T-helper 1 cell treated with Interleukin-12 subunit alpha and Interleukin-12 subunit beta and Interleukin-4 antibody, amounts not matched to agents 30 ng/mL and 1 ng/mL, for 36 hours (primary cell): ENCODE measurements around the gene ANKRD50. TPM values are rescaled to one million over a fixed set of nuclear protein-coding genes. Genes with fewer than 3 reads are reported as not detected.

Experiments
- intact Hi-C: fragments of 100-400 bp; cut with micrococcal nuclease; formaldehyde crosslinking; loops from one replicate; pipeline ENCODE4 v1.15.1; 2024
- total RNA-seq: library from RNA; stranded (reverse); gene quantifications from 2 replicates; pipeline ENCODE4 v1.2.3, GENCODE V29; 2022

The ANKRD50 gene
- total RNA-seq, 1 donor from 2014 or later, result 0.17 TPM

DNA sequence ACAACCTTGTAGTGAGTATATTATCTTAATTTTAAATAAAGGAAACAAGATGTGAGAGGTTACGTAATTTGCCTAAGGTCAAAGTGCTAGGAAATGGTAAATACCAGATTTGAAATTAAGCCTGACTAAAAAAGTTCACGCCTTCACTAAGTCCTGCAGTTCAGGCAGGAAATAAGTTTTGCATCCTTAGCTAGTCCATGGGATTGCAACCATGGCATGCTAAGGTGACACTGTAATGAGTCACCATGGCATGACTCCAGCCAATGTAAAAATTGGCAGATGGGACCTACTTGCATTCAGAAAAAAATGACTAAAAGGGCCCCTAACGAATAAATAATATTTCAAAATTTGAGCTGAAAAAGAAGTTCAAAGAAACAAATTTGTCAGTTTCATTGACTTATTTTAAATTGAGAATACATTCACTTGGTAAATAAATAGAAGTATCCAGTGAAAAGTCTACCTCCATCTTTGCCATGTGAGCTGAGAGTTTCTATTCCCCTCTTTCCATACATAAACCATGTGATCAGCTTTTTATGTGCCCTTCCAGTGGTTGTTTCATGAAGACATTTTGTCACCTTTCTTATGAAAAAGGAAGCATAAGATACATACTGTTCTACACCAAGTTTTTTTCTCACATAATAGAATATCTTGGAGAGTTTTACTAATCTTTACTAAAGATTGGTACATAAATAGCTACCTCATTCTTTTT is 72.4 kb downstream of the ANKRD50 start:
- intact Hi-C loops, result no loop called here

- intact Hi-C loops, result no loop called here
Measured at GRCh38 chr4:124637321-124637720, 75.2 kb downstream of the ANKRD50 start.

DNA sequence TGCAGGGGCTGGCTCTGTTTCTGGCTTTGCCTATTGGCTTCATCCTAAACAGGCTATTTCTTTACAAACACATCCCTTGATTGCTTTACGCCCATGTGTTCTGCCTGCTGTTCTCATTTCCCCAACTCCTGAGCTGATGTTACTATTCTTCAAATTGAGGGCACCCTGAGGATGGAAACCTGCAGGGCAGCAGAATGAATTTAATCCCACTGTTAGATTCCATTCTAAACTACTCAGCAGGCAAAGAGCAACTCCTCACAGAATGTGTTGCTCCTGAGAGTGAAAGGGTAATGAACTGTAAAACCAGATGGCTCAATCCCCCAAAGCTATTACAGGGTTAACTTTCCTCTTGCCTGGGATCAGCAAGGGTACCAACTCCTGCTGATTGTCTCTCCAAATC is 75.7 kb downstream of the ANKRD50 start:
- intact Hi-C loops, result no loop called here

DNA sequence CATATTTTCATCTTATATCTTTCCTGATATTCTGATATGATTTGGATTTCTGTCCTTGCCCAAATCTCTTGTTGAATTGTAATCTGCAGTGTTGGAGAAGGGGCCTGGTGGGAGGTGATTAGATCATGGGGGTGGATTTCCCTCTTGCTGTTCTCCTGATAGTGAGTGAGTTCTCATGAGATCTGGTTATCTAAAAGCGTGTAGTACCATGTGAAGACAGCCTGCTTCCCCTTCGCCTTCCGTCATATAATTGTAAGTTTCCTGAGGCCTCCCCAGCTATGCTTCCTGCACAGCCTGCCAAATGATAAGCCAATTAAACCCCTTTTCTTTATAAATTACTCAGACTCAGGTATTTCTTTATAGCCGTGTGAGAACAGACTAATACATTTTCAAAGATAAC is 77.2 kb downstream of the ANKRD50 start:
- intact Hi-C loops, result no loop called here

GRCh38 chr4:124633285-124633941 is 79.1 kb downstream of the ANKRD50 start:
- intact Hi-C loops, result no loop called here

- intact Hi-C loops, result no loop called here
Measured at GRCh38 chr4:124632439-124632838, 80.1 kb downstream of the ANKRD50 start.

GRCh38 chr4:124631760-124632159 is 80.8 kb downstream of the ANKRD50 start:
- intact Hi-C loops, result no loop called here

DNA sequence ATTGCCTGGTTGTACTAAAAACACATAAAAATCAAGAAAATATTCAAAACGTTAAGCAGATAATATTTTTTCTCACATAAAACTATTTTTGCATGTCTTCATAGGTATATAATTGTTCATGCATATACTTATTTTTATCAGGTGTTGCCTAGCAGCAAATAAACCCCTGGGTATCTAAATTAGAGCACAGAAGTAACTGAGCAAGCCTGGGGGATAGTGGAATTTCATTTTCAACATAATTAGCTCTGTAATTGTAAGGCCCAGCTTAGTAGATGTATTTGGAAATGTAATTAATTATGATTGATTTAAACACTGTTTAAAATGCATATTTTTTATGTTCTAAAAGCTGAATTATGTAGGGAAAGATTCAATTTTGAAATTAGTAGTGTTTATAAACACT is 82.9 kb downstream of the ANKRD50 start:
- intact Hi-C loops, result no loop called here
